ENCODE data around the gene IVNS1ABP. TPM values are rescaled to one million over a fixed set of nuclear protein-coding genes. Genes with fewer than 3 reads are reported as not detected.

IVNS1ABP gene
- total and polyA plus RNA-seq, 2 of the 13 experiments (the other 11 are each of a cell fraction or from before 2014, with no cell fraction given): 49.1 to 51.7 TPM

- TF ChIP-seq STAT6 (CRISPR knock-in tag; IDR thresholded peaks at IDR 0.05; ENCODE audit: borderline replicate concordance) (no peak), ZNF670 (CRISPR knock-in tag; IDR thresholded peaks at IDR 0.05; ENCODE audit: borderline replicate concordance) (no peak), ZSCAN31 (CRISPR knock-in tag; IDR thresholded peaks at IDR 0.05; ENCODE audit: low read depth) (peak; percentile 81; the same call in 1 of the 2 replicates), CENPBD1 (CRISPR knock-in tag; IDR thresholded peaks at IDR 0.05; ENCODE audit: borderline replicate concordance, low read depth) (no peak), ZBTB4 (CRISPR knock-in tag; IDR thresholded peaks at IDR 0.05; ENCODE audit: borderline replicate concordance) (no peak), NKX3-1 (CRISPR knock-in tag; IDR thresholded peaks at IDR 0.05) (peak; percentile 75; the same call in 1 of the 2 replicates), ZNF761 (CRISPR knock-in tag; conservative IDR thresholded peaks at IDR 0.05) (no peak), ZMAT3 (CRISPR knock-in tag; conservative IDR thresholded peaks at IDR 0.05) (peak; percentile 25; the same call in 1 of the 2 replicates), ZKSCAN1 (IDR thresholded peaks at IDR 0.05; ENCODE audit: low read length) (no peak), HMGXB3 (CRISPR knock-in tag; IDR thresholded peaks at IDR 0.05; ENCODE audit: borderline replicate concordance) (no peak), TBL1XR1 (IDR thresholded peaks at IDR 0.05; ENCODE audit: borderline replicate concordance, low read length, partially characterized antibody) (no peak), NFATC3 (CRISPR knock-in tag; IDR thresholded peaks at IDR 0.05) (no peak), ZNF883 (CRISPR knock-in tag; IDR thresholded peaks at IDR 0.05; ENCODE audit: not compliant biosample characterization) (peak; percentile 24), DMAP1 (CRISPR knock-in tag; IDR thresholded peaks at IDR 0.05) (no peak), STAT5B (CRISPR knock-in tag; IDR thresholded peaks at IDR 0.05) (no peak), ZC3H13 (CRISPR knock-in tag; IDR thresholded peaks at IDR 0.05) (peak; percentile 76; the same call in 1 of the 2 replicates), HOXA7 (CRISPR knock-in tag; IDR thresholded peaks at IDR 0.05) (no peak)
Measured at GRCh38 chr1:185317034-185317885, at the start of gene IVNS1ABP (continued).

Measured in HepG2 (cell line).